Measurements from ENCODE around the gene AKR1A1.
"Not testable (repeated sequence)": the region's sequence is repeated elsewhere in the genome, so short reads cannot be mapped to it uniquely, and the experiment has no call there.

AKR1A1 gene

GRCh38 chr1:45550401-45551351 is at the start of gene AKR1A1:
Gene AKR1A1, plus strand, starts transcription at chr1:45550826. Its CDS starts 10,969 bp downstream, at chr1:45561795.
- peak; percentile 94 for ATAC-seq

DNA sequence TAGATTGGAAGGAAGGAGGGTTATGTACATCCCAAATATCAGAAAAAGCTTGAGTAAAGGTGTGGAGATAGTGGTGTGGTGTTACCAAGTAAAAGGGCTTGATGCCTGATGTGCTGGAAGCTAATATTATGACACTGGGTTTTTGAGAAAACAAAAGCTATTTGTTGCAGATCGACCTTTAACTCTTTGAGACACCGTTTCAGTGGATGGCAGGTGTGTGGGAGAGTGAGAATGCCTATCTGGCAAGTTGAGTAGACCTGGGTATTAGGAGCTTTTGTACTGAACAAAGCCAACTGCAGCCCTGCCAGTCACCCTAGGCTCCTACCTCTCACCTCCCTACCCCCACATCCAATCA is 49.1 kb upstream of the AKR1A1 start:
- ATAC-seq: no peak

- ATAC-seq: no peak
Observed at GRCh38 chr1:45503462-45504360, 46.9 kb upstream of the AKR1A1 start.

- ATAC-seq: no peak
Observed at GRCh38 chr1:45507195-45507594, 43.4 kb upstream of the AKR1A1 start.

- ATAC-seq: no peak
Observed at GRCh38 chr1:45507893-45508292, 42.7 kb upstream of the AKR1A1 start.

GRCh38 chr1:45508295-45509151 is 42.1 kb upstream of the AKR1A1 start:
- peak in 1 of 2 donors; percentile 36 for ATAC-seq

- ATAC-seq: no peak
Observed at GRCh38 chr1:45510036-45510971, 40.3 kb upstream of the AKR1A1 start.

DNA sequence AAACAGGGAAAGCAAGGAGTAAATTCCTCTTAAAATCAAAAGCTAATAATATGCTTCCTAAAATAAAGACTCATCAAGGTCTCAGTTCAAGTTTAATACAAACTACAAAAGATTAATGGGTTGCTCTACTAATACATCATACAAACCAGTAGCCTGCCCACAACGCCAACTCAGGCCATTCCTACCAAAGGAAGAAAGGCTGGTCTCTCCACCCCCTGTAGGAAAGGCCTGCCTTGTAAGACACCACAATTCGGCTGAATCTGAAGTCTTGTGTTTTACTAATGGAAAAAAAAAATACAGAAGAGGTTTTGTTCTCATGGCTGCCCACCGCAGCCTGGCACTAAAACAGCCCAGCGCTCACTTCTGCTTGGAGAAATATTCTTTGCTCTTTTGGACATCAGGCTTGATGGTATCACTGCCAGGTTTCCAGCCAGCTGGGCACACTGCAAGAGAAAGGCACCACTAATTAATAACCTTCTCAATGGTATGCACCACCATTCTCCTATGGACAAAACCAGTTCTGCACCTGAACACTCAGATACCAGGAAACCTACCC is 39.6 kb upstream of the AKR1A1 start:
- ATAC-seq: no peak

DNA sequence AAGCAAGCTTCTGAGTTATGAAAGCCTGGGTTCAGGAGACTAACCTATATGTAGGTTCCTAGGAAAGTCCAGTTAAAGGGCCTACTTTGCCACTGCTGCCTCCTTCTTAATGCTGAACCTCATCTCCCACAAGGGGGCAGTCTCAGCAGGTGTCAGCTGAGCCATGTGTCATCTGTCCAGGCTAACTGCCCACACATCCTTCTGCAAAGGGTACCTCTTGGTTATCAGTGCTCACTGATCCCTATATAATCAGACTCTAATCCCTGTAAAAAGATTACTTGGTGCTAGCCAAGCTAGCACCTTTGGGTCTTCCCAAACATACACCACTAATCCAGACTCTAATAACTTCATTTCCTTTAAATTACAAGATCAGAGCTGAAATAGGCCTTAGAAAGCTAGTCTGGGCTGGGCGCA is 38.0 kb upstream of the AKR1A1 start:
- peak; percentile 71 to 74 for ATAC-seq

- not testable (repeated sequence) for ATAC-seq
Observed at GRCh38 chr1:45513532-45514260, 36.9 kb upstream of the AKR1A1 start.

- no peak for ATAC-seq
Observed at GRCh38 chr1:45516036-45516435, 34.6 kb upstream of the AKR1A1 start.

DNA sequence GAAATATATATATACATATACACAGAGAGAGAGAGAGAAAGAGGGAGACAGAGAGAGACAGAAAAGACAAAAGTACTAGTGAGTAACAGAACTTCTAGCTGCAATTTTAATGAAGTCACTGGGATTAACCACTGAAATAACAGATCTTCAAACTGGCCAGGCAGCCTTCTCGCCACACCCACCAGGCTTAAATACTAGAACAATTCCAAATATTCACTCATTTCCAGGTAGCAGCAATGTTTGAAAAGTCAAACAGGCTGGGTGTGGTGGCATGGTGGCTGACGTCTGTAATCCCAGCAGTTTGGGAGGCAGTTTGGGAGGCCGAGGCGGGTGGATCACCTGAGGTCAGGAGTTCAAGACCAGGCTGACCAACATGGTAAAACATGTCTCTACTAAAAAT is 34.2 kb upstream of the AKR1A1 start:
- ATAC-seq: no peak

DNA sequence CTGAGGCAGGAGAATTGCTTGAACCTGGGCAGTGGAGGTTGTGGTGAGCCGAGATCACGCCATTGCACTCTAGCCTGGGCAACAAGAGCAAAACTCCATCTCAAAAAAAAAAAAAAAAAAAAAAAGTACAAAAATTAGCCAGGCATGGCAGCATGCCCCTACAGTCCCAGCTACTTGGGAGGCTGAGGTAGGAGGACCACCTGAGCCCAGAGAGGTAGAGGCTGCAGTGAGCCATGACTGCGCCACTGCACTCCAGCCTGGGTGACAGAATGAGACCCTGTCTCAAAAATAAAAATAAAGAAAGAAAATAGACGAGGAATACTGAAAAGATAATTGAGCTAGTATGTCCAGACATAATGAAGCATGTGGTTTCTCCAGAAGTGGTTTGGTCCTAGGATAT is 32.3 kb upstream of the AKR1A1 start:
- ATAC-seq: not testable (repeated sequence)

DNA sequence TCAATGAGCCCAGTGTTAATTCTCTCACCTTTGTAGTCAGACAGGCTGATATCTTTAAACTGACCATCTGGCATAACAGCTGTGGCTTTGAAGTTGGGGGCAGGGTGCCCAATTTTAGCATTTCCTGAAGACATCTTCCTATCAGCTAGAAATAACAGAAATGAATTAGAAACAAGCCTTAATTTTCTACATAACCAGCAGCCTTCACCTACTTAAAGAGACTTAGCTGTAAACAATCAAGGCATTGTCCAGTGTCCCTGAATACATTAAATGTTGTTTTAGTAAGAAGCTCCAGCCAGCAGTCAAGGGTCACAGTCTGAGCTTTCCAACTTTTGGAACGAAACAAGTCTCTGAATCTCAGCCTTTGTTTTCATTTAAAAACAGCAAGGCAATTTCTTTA is 31.7 kb upstream of the AKR1A1 start:
- no peak for ATAC-seq

DNA sequence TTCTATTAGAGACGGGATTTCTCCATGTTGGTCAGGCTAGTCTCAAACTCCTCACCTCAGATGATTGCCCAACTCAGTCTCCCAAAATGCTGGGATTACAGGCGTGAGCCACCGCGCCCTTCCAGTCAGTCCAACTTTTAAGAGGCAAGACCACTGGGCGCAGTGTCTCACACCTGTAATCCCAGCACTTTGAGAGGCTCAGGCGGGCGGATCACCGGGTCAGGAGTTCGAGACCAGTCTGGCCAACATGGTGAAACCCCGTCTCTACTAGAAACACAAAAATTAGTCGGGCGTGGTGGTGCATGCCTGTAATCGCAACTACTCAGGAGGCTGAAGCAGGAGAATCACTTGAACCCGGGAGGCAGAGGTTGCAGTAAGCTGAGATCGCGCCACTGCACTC is 30.9 kb upstream of the AKR1A1 start:
- ATAC-seq: not testable (repeated sequence)

DNA sequence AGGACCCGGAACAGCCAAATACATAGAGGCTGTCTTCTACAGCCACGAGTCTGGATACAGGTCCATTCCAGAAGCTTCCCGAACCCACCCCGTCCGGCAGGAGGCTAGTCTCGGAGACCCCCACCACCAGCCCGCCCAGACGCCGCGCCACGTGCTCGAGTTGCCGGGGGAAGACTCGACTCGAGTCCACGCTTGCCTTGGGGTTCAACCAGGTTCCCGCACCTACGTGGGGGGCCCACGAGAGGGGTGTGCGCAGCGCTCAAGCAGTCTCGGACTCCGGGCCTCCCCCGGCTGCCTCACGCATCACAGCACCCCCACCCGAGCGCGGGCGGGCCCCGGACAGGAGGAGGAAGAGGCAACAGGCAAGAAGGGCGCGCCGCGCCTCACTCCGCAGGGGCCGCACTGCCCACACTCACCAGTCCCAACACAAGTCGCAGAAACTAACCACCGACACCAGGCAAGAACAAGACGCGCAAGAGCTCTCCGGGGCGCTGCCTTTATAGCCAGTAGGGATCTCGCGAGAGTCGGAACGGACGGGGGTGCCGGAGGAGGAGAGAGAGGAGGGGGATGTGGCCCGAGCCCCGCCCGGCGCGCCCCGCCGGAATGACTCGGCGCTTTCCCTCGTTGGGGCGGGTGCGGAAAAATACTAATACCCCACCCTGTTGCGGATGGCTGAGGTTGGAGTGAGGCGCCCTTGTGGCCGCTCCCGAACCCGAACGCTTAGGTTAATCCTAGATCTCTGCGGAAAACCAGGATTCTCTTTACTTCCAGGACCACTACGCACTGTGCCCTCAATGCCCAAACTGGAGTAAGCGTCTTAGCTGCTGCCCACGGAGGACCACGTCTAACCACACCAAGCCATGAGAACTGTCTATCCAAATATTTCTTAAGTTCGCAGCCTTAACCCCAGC is 29.0 kb upstream of the AKR1A1 start, which contains the start of gene PRDX1:
PRDX1 (minus strand) TSS at position 472 of the 911 bp plus-strand sequence. CDS start 2,841 bp downstream, outside the sequence.
- ATAC-seq: peak; percentile 82 to 84

GRCh38 chr1:45522324-45523104 is 28.1 kb upstream of the AKR1A1 start:
- peak; percentile 50 to 52 for ATAC-seq

GRCh38 chr1:45523516-45523915 is 27.1 kb upstream of the AKR1A1 start:
- peak in 1 of 2 donors; percentile 18 for ATAC-seq
